GM23338 (cell line): ENCODE results near the gene CLSTN2. TPM values are rescaled to one million over a fixed set of nuclear protein-coding genes. Genes with fewer than 3 reads are reported as not detected.

ENCODE experiments used
- ATAC-seq: fragments of 200-7000 bp; cut with Tn5 transposase; 3 replicates; pipeline ENCODE4 v1.9.1; 2020
- DNase-seq: peaks from one replicate; pipeline ENCODE4 v3.0.0-alpha.2; 2015; ENCODE audit warnings: low spot score
- H2AFZ ChIP-seq: fragments of 200-600 bp; sonication (generic); 2 replicates; pipeline ENCODE4 v1.8.0; 2016; ENCODE audit warnings: antibody characterized with exemption, mild to moderate bottlenecking, moderate library complexity
- H3F3A ChIP-seq: fragments of 200-600 bp; sonication (generic); replicated peaks from 2 replicates; pipeline ENCODE4 v1.8.0; 2017; ENCODE audit warnings: antibody characterized with exemption, mixed run types, low read depth
- H3K27ac ChIP-seq: fragments of 200-600 bp; sonication (generic); 2 replicates; pipeline ENCODE4 v1.6.1; 2016; ENCODE audit warnings: low read depth
- H3K27me3 ChIP-seq: fragments of 200-600 bp; sonication (generic); 2 replicates; pipeline ENCODE4 v1.8.0; 2016; ENCODE audit warnings: mild to moderate bottlenecking, mixed run types, moderate library complexity; ENCODE audit not compliant: insufficient read depth
- H3K36me3 ChIP-seq: fragments of 200-600 bp; sonication (generic); 2 replicates; pipeline ENCODE4 v1.8.0; 2016; ENCODE audit warnings: mild to moderate bottlenecking; ENCODE audit not compliant: insufficient read depth
- H3K4me1 ChIP-seq: fragments of 200-600 bp; sonication (generic); 2 replicates; pipeline ENCODE4 v1.8.0; 2016; ENCODE audit warnings: mild to moderate bottlenecking, moderate library complexity; ENCODE audit not compliant: insufficient read depth
- H3K4me2 ChIP-seq: fragments of 200-600 bp; sonication (generic); 2 replicates; pipeline ENCODE4 v1.7.1; 2017; ENCODE audit warnings: mixed run types
- H3K4me3 ChIP-seq: fragments of 200-600 bp; sonication (generic); 2 replicates; pipeline ENCODE4 v1.6.1; 2016; ENCODE audit warnings: mixed run types
- H3K79me2 ChIP-seq: fragments of 200-600 bp; sonication (generic); replicated peaks from 2 replicates; pipeline ENCODE4 v1.8.0; 2017; ENCODE audit warnings: mild to moderate bottlenecking; ENCODE audit not compliant: insufficient read depth
- H3K9me2 ChIP-seq: fragments of 200-600 bp; sonication (generic); 2 replicates; pipeline ENCODE4 v1.8.0; 2017; ENCODE audit not compliant: insufficient read depth
- H4K20me1 ChIP-seq: fragments of 200-600 bp; sonication (generic); replicated peaks from 2 replicates; pipeline ENCODE4 v1.8.0; 2017; ENCODE audit warnings: mild to moderate bottlenecking; ENCODE audit not compliant: insufficient read depth
- H3K27ac Mint-ChIP-seq: 2 replicates; pipeline ENCODE4 v1.8.0; 2020; ENCODE audit warnings: inconsistent platforms, mild to moderate bottlenecking, moderate library complexity, mixed read lengths
- H3K27me3 Mint-ChIP-seq: 3 replicates; pipeline ENCODE4 v1.8.0; 2022; ENCODE audit warnings: low read depth, mild to moderate bottlenecking, moderate library complexity, mixed read lengths, inconsistent platforms; ENCODE audit not compliant: insufficient read depth, poor library complexity
- H3K36me3 Mint-ChIP-seq: 3 replicates; pipeline ENCODE4 v1.8.0; 2021; ENCODE audit warnings: low read depth, mild to moderate bottlenecking, inconsistent platforms, moderate library complexity, mixed read lengths
- H3K4me1 Mint-ChIP-seq: 3 replicates; pipeline ENCODE4 v1.8.0; 2020; ENCODE audit warnings: mild to moderate bottlenecking, inconsistent platforms, mixed read lengths
- H3K4me3 Mint-ChIP-seq: 3 replicates; pipeline ENCODE4 v1.8.0; 2021; ENCODE audit warnings: moderate library complexity, mild to moderate bottlenecking, inconsistent platforms, mixed read lengths
- H3K9me3 Mint-ChIP-seq: 3 replicates; pipeline ENCODE4 v1.8.0; 2020; ENCODE audit warnings: moderate library complexity, mild to moderate bottlenecking, inconsistent platforms, mixed read lengths
- CREB1 ChIP-seq: fragments of 250-450 bp; sonication (Bioruptor Pico); IDR thresholded peaks from 2 replicates; pipeline ENCODE4 v1.5.0; 2020; ENCODE audit warnings: low read depth, mild to moderate bottlenecking, moderate library complexity
- CTCF ChIP-seq, 2 experiments: fragments of 200-600 bp in 1 of 2; sonication (generic) in 1 of 2; conservative IDR thresholded peaks; 2 replicates each; pipeline versions ENCODE4 v1.5.1 to v1.6.1; 2016 to 2017; ENCODE audit warnings: antibody characterized with exemption in 2 of 2, low read depth in 2 of 2, mild to moderate bottlenecking in 2 of 2, moderate library complexity in 1 of 2
- ETS1 ChIP-seq: IDR thresholded peaks from 2 replicates; pipeline ENCODE4 v1.6.1; 2016; ENCODE audit warnings: antibody characterized with exemption
- EZH2 ChIP-seq: fragments of 200-600 bp; sonication (generic); IDR thresholded peaks from one replicate; pipeline ENCODE4 v1.8.0; 2017; ENCODE audit warnings: antibody characterized with exemption, mild to moderate bottlenecking, low read depth; ENCODE audit not compliant: unreplicated experiment
- EZH2phosphoT487 ChIP-seq: fragments of 200-600 bp; sonication (generic); IDR thresholded peaks from one replicate; pipeline ENCODE4 v1.8.1; 2018; ENCODE audit warnings: antibody characterized with exemption; ENCODE audit not compliant: unreplicated experiment
- JUNB ChIP-seq: IDR thresholded peaks from one replicate; pipeline ENCODE4 v1.6.1; 2016; ENCODE audit warnings: antibody characterized with exemption; ENCODE audit not compliant: unreplicated experiment
- NANOG ChIP-seq: IDR thresholded peaks from 2 replicates; pipeline ENCODE4 v1.6.1; 2016; ENCODE audit warnings: antibody characterized with exemption, borderline replicate concordance
- POLR2AphosphoS5 ChIP-seq: IDR thresholded peaks from 2 replicates; pipeline ENCODE4 v1.6.1; 2016; ENCODE audit warnings: antibody characterized with exemption, low read depth
- ZNF114 ChIP-seq: fragments of 250-450 bp; sonication (Bioruptor Pico); IDR thresholded peaks from 2 replicates; pipeline ENCODE4 v1.5.0; 2020; ENCODE audit warnings: mild to moderate bottlenecking, moderate library complexity
- ZNF331 ChIP-seq: fragments of 250-450 bp; sonication (Bioruptor Pico); IDR thresholded peaks from 2 replicates; pipeline ENCODE4 v1.5.0; 2020; ENCODE audit warnings: low read depth, mild to moderate bottlenecking, moderate library complexity
- ZNF462 ChIP-seq: fragments of 250-450 bp; sonication (Bioruptor Pico); IDR thresholded peaks from 2 replicates; pipeline ENCODE4 v1.5.0; 2020; ENCODE audit warnings: mild to moderate bottlenecking, moderate library complexity
- polyA plus RNA-seq: library from polyadenylated mRNA; unstranded; fragments of >200 nt; fragmentation: Nextera tagmentation; extraction: Ambion mirVana; gene quantifications from 2 replicates; pipeline ENCODE4 v1.2.1, GENCODE V29; 2016
- total RNA-seq: library from RNA; depleted of rRNA; stranded (reverse); fragments of >200 nt; shearing (Covaris generic); gene quantifications from 2 replicates; pipeline ENCODE4 v1.2.3, GENCODE V29; 2014

The CLSTN2 gene
- total and polyA plus RNA-seq, 2 experiments from 2014 or later, result 0.11 to 0.83 TPM

GRCh38 chr3:140308535-140308934, 373.6 kb downstream of the CLSTN2 start:
- Histone ChIP-seq H4K20me1 (no peaks in the 10 kb centered on the region), H2AFZ (no peak overlapping the region), H3K36me3 (no peaks in the 10 kb centered on the region), H3F3A (no peaks in the 10 kb centered on the region), H3K4me3 (no peak overlapping the region), H3K4me2 (no peak overlapping the region), H3K9me2 (0 out of 2 replicates have a peak, but pooled peaks cover 6% of the 10 kb centered on the region), H3K79me2 (no peaks in the 10 kb centered on the region), H3K27me3 (no peaks in the 10 kb centered on the region), H3K4me1 (no peaks in the 10 kb centered on the region), H3K27ac (no peak overlapping the region)
- H3K4me1 Mint-ChIP-seq, result peaks cover 11% of the 10 kb centered on the region
- TF ChIP-seq ZNF462, result no peak
- TF ChIP-seq ETS1, result no peak
- TF ChIP-seq CTCF (conservative IDR thresholded peaks at IDR 0.05; ENCODE audit: low read depth in 2 of 2), result no peak
- TF ChIP-seq JUNB, result no peak
- no peak for TF ChIP-seq EZH2phosphoT487
- TF ChIP-seq NANOG, result no peak
- TF ChIP-seq CREB1 (CRISPR knock-in tag), result no peak
- no peak for TF ChIP-seq ZNF114 (CRISPR knock-in tag)
- TF ChIP-seq EZH2, result no peak
- TF ChIP-seq ZNF331 (CRISPR knock-in tag), result no peak
- no peak for TF ChIP-seq POLR2AphosphoS5
- no peak overlapping the region for H3K4me3 Mint-ChIP-seq
- ATAC-seq (no peak), DNase-seq (no peak)
- peaks cover 7% of the 10 kb centered on the region for H3K9me3 Mint-ChIP-seq
- peaks cover 3% of the 10 kb centered on the region for H3K27me3 Mint-ChIP-seq
- H3K27ac Mint-ChIP-seq, result no peak overlapping the region
- peaks cover 7% of the 10 kb centered on the region for H3K36me3 Mint-ChIP-seq
